Kidney capillary endothelial cell (primary cell): ENCODE data around the gene CANX.

Experiments used
- DNase-seq: peaks from one replicate; pipeline ENCODE4 v3.0.0-alpha.2; 2018; ENCODE audit warnings: low spot score

CANX gene

DNA sequence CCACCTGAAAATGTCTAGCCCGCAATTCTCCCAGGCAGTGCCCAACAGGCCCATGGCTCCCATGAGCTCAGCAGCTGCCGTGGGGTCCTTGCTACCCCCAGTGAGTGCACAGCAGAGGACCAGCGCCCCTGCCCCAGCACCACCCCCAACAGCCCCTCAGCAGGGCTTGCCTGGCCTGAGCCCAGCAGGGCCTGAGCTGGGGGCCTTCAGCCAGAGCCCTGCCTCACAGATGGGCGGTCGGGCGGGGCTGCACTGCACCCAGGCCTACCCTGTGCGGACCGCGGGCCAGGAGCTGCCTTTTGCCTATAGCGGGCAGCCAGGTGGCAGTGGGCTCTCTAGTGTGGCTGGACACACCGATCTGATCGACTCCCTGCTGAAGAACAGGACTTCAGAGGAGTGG, 75.7 kb downstream of the CANX start:
- DNase-seq = no peak

DNA sequence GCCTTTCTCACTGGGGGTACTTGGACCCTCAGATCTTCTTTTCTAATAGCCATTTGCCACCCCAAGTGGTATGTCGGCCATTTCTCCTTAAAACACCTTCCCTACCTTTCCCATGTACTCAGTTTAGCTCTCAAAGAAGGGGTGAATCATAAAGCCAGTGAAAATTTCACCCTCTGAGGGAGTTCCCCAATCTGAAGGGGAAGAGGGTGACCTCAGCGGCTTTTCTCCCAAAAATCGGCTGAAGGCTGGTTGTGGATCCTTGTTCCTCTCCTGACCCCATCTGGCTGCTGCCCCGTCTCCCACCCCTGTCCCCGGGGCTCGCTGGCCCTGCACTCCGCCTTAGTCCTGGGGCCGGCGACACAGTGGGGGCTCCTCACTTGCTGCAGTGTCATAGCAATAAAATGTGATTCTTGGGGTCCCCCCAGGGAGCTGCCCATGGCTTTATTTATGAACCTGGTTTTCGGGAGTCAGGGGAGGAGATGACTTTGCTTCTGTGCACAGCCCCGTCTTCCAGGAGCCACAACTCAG, 77.7 kb downstream of the CANX start:
- DNase-seq = no peak

- no peak for DNase-seq
Observed at GRCh38 chr5:179777456-179777855, 78.7 kb downstream of the CANX start.

DNA sequence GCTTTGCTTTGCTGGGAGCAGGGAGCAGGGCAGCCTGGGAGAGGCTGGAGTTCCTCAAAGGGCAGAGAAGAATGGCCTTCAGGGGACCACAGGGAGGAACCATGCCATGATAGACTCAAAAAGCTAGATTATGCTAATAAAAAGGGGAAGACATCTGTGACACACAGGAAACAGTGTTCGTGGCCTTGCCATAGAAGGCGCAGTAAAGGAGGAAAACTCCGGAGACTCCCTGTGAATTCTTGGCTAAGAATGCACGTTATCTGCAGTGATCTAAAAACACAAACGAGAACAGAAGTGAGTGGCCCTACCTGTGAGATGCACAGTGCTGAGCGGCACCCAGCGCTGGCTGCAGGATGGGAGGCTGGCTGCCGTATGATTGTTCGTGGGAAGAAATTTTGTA, 79.1 kb downstream of the CANX start:
- no peak for DNase-seq

GRCh38 chr5:179778591-179778990, 79.8 kb downstream of the CANX start:
- no peak for DNase-seq

- no peak for DNase-seq
Observed at GRCh38 chr5:179779826-179780225, 81.1 kb downstream of the CANX start.

DNA sequence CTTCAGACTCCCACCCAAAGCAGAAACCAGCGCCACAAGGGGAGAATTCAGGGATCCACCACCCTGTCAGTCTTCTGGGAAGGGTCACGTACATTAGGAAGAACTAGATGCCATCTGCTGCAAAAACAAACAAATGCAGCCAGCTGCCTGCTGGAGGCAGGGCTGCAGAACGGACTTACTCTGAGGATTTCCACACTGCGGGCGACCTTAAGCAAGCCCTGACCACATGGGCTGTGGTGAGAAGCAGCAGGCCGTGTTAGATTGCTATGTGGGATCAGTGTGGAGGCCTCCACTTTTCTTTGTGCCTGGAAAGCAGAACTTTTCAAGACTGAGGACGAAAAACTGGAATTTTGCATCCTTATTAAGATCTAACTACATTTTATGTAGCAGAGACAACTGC, 81.6 kb downstream of the CANX start:
- no peak for DNase-seq
